Stimulated activated CD8-positive, alpha-beta memory T cell treated with anti-CD3 and anti-CD28 coated beads, Interleukin-4, amount 100 ng/mL, for 4 hours (primary cell): ENCODE results near the gene TDRD9.

Experiments used
- DNase-seq, 2 donors: peaks; one replicate each; pipeline ENCODE4 v3.0.0-alpha.2; 2020; ENCODE audit warnings: low read depth in 2 of 2, low spot score in 1 of 2

The TDRD9 gene

GRCh38 chr14:104026024-104026423 lies 97.8 kb downstream of the TDRD9 start:
- DNase-seq = no peak

- no peak for DNase-seq
Observed at GRCh38 chr14:104030958-104031357, 102.7 kb downstream of the TDRD9 start.

GRCh38 chr14:104031384-104031783 lies 103.1 kb downstream of the TDRD9 start:
- no peak for DNase-seq

- DNase-seq = no peak
Observed at GRCh38 chr14:104034976-104035699, 106.9 kb downstream of the TDRD9 start.

GRCh38 chr14:104036212-104036611 lies 108.0 kb downstream of the TDRD9 start:
- no peak for DNase-seq

- DNase-seq = no peak
Observed at GRCh38 chr14:104037074-104037473, 108.8 kb downstream of the TDRD9 start.

GRCh38 chr14:104037903-104038302 lies 109.6 kb downstream of the TDRD9 start:
- DNase-seq = no peak

- DNase-seq = no peak
Observed at GRCh38 chr14:104039214-104039613, 111.0 kb downstream of the TDRD9 start.

GRCh38 chr14:104040539-104040938 lies 112.3 kb downstream of the TDRD9 start:
- no peak for DNase-seq

GRCh38 chr14:104041430-104042104 lies 113.3 kb downstream of the TDRD9 start:
- DNase-seq = no peak

- DNase-seq = no peak
Observed at GRCh38 chr14:104044016-104044415, 115.8 kb downstream of the TDRD9 start.

- DNase-seq = no peak
Observed at GRCh38 chr14:104047761-104048160, 119.5 kb downstream of the TDRD9 start.

- DNase-seq = no peak
Observed at GRCh38 chr14:104048758-104049507, 120.7 kb downstream of the TDRD9 start.

GRCh38 chr14:104049576-104050240 lies 121.5 kb downstream of the TDRD9 start:
- DNase-seq = no peak

- DNase-seq = no peak
Observed at GRCh38 chr14:104051092-104051813, 123.0 kb downstream of the TDRD9 start.

GRCh38 chr14:104054222-104054905 lies 126.1 kb downstream of the TDRD9 start:
- DNase-seq = no peak

GRCh38 chr14:104062281-104062680 lies 134.0 kb downstream of the TDRD9 start:
- DNase-seq = no peak

- DNase-seq = no peak
Observed at GRCh38 chr14:104064003-104064402, 135.7 kb downstream of the TDRD9 start.

GRCh38 chr14:104066279-104066678 lies 138.0 kb downstream of the TDRD9 start:
- DNase-seq = no peak

- DNase-seq = no peak
Observed at GRCh38 chr14:104066719-104067295, 138.6 kb downstream of the TDRD9 start.
